Activated T-helper 1 cell treated with anti-CD3 and anti-CD28 coated beads, Interleukin-12 subunit alpha, Interleukin-12 subunit beta, Interleukin-2, Interleukin-4 antibody, amounts not matched to agents 30 ng/mL and 10 ng/mL and 1 ng/mL, durations not matched to agents 14 hours and 24 hours and 36 hours (primary cell): ENCODE measurements around the gene ZIC1. TPM values are rescaled to one million over a fixed set of nuclear protein-coding genes. Genes with fewer than 3 reads are reported as not detected.

Experiments used
- DNase-seq: peaks from one replicate; pipeline ENCODE4 v3.0.0; 2021; ENCODE audit warnings: low spot score
- H3K27ac Mint-ChIP-seq: one replicate; pipeline ENCODE4 v1.8.0; 2021; ENCODE audit warnings: mild to moderate bottlenecking, mixed read lengths
- H3K27me3 Mint-ChIP-seq: one replicate; pipeline ENCODE4 v1.8.0; 2022; ENCODE audit warnings: mild to moderate bottlenecking, moderate library complexity, mixed read lengths; ENCODE audit not compliant: insufficient read depth
- H3K36me3 Mint-ChIP-seq: one replicate; pipeline ENCODE4 v1.8.0; 2021; ENCODE audit warnings: low read depth, mixed read lengths
- H3K4me1 Mint-ChIP-seq: one replicate; pipeline ENCODE4 v1.8.0; 2021; ENCODE audit warnings: low read depth, mixed read lengths
- H3K4me3 Mint-ChIP-seq: one replicate; pipeline ENCODE4 v1.8.0; 2021; ENCODE audit warnings: mild to moderate bottlenecking, moderate library complexity, mixed read lengths
- H3K9me3 Mint-ChIP-seq: one replicate; pipeline ENCODE4 v1.8.0; 2021; ENCODE audit warnings: mixed read lengths
- intact Hi-C: fragments of 100-400 bp; cut with micrococcal nuclease; formaldehyde crosslinking; loops from one replicate; pipeline ENCODE4 v1.15.1; 2024
- total RNA-seq: library from RNA; stranded (reverse); gene quantifications from 2 replicates; pipeline ENCODE4 v1.2.3, GENCODE V29; 2022

The ZIC1 gene
- total RNA-seq, 1 donor from 2014 or later = not detected

- peaks cover 62% of the 10 kb centered on the region for H3K27me3 Mint-ChIP-seq
- intact Hi-C loops = no loop called here
Observed at GRCh38 chr3:147393943-147394883, 15.0 kb upstream of the ZIC1 start.

GRCh38 chr3:147394884-147395225 is 14.3 kb upstream of the ZIC1 start:
- H3K4me1 Mint-ChIP-seq = no peaks in the 10 kb centered on the region
- H3K4me3 Mint-ChIP-seq = no peak overlapping the region
- H3K36me3 Mint-ChIP-seq = peaks cover 2% of the 10 kb centered on the region
- intact Hi-C loops = no loop called here
- no peak overlapping the region for H3K27ac Mint-ChIP-seq
- no peak for DNase-seq
- H3K27me3 Mint-ChIP-seq = peaks cover 61% of the 10 kb centered on the region
- H3K9me3 Mint-ChIP-seq = peaks cover 3% of the 10 kb centered on the region

More at GRCh38 chr3:147393943-147394883, 15.0 kb upstream of the ZIC1 start:
- Mint-ChIP-seq H3K4me1 (no peaks in the 10 kb centered on the region), H3K36me3 (peaks cover 2% of the 10 kb centered on the region), H3K27ac (peak overlapping the region; percentile 44), H3K9me3 (peaks cover 3% of the 10 kb centered on the region), H3K4me3 (no peak overlapping the region)
- no peak for DNase-seq

DNA sequence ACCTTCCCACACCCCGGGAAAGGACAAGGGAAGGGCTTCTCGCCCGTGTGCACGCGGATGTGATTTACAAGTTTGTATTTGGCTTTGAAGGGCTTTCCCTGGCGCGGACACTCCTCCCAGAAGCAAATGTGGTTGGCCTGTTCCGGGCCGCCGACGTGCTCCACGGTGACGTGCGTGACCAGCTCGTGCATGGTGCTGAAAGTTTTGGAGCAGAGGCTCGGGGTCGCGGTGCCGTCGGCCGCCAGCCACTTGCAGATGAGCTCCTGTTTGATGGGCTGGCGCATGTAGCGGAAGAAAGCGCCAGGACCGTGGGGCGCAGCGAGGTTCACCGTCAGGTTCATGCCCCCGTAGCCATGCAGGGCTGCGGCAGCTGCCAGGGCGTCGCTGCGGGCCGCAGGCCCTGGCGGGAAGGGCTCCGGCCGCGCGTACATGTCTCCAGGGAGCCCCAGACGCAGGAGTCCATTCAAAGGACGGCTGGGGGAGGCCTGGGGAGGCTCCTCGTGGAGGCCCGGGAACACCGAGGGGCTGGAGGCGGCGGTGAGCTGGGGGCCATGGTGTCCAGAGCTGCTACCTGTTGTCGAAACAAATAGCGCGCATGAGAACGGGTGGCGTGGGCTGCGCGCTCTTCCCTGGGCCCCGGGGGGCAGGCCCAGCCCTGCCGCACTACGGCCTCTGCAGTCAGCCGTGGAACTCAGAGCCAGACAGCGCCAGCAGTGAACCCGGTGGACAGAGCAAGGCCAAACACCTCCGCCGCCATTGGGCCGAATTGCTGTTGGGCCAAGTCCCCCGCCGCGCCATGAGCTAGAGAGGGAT is 13.1 kb upstream of the ZIC1 start:
- no peaks in the 10 kb centered on the region for H3K4me1 Mint-ChIP-seq
- H3K36me3 Mint-ChIP-seq = peaks cover 2% of the 10 kb centered on the region
- DNase-seq = no peak
- no peak overlapping the region for H3K27ac Mint-ChIP-seq
- intact Hi-C loops = no loop called here
- peaks cover 56% of the 10 kb centered on the region for H3K27me3 Mint-ChIP-seq
- H3K4me3 Mint-ChIP-seq = no peak overlapping the region
- H3K9me3 Mint-ChIP-seq = peaks cover 3% of the 10 kb centered on the region

GRCh38 chr3:147396712-147397046 is 12.5 kb upstream of the ZIC1 start:
- Mint-ChIP-seq H3K27ac (no peak overlapping the region), H3K9me3 (peaks cover 3% of the 10 kb centered on the region), H3K4me1 (no peaks in the 10 kb centered on the region), H3K4me3 (no peak overlapping the region), H3K36me3 (peaks cover 2% of the 10 kb centered on the region), H3K27me3 (peaks cover 53% of the 10 kb centered on the region)
- intact Hi-C loops = no loop called here
- DNase-seq = no peak

DNA sequence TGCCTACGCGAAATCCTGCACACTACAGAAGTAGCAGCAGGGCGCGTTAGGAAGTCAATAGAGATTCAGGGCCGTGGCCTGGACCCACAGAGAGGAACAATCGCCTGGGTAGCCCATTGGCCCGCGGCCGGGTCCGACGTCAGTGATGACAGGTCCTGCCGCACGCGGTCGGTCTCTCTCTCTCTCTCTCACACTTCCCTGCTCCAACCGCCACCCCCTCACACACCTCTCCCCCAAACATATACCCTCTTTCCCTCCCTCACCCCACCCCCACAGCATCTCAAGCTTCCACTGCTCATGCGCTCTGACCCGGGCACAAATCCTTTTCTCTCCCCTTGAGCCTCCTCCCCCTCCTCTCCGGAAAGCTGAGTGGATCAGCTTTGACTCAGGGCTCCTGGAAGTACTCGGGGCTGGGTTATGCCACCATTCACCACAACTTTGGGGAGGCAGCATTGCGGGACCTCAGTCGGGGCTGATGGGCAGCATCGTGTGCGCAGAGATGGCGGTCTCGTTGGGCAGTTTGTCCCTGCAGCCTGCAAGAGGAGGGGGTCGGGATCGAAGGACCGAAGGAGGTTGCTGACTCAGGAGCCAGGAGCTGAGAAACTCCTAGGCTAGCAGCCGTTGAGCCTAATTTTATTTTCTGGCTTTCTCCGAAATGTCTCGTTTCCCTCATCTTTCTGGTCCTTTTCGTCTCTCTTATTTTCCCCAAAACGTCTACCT is 11.8 kb upstream of the ZIC1 start:
- Mint-ChIP-seq H3K27me3 (peaks cover 47% of the 10 kb centered on the region), H3K9me3 (peaks cover 3% of the 10 kb centered on the region), H3K4me1 (no peaks in the 10 kb centered on the region), H3K4me3 (no peak overlapping the region), H3K36me3 (peaks cover 2% of the 10 kb centered on the region), H3K27ac (peak overlapping the region; percentile 55)
- no peak for DNase-seq
- intact Hi-C loops = no loop called here

GRCh38 chr3:147397875-147398812 is 11.0 kb upstream of the ZIC1 start:
- peaks cover 3% of the 10 kb centered on the region for H3K9me3 Mint-ChIP-seq
- DNase-seq = no peak
- H3K27me3 Mint-ChIP-seq = peaks cover 39% of the 10 kb centered on the region
- no peak overlapping the region for H3K27ac Mint-ChIP-seq
- no peaks in the 10 kb centered on the region for H3K4me1 Mint-ChIP-seq
- H3K36me3 Mint-ChIP-seq = peaks cover 2% of the 10 kb centered on the region
- intact Hi-C loops = no loop called here
- no peak overlapping the region for H3K4me3 Mint-ChIP-seq

- H3K27ac Mint-ChIP-seq = no peak overlapping the region
- no peak overlapping the region for H3K4me3 Mint-ChIP-seq
- no peak for DNase-seq
- H3K9me3 Mint-ChIP-seq = peaks cover 3% of the 10 kb centered on the region
- intact Hi-C loops = no loop called here
- H3K36me3 Mint-ChIP-seq = peaks cover under 1% of the 10 kb centered on the region
- no peaks in the 10 kb centered on the region for H3K4me1 Mint-ChIP-seq
- H3K27me3 Mint-ChIP-seq = peaks cover 37% of the 10 kb centered on the region
Observed at GRCh38 chr3:147398813-147399534, 10.2 kb upstream of the ZIC1 start.

- Mint-ChIP-seq H3K4me1 (no peaks in the 10 kb centered on the region), H3K9me3 (no peaks in the 10 kb centered on the region), H3K36me3 (no peaks in the 10 kb centered on the region), H3K4me3 (no peak overlapping the region), H3K27ac (no peak overlapping the region), H3K27me3 (peaks cover 29% of the 10 kb centered on the region)
- intact Hi-C loops = no loop called here
- no peak for DNase-seq
Observed at GRCh38 chr3:147400111-147400510, 9.1 kb upstream of the ZIC1 start.

DNA sequence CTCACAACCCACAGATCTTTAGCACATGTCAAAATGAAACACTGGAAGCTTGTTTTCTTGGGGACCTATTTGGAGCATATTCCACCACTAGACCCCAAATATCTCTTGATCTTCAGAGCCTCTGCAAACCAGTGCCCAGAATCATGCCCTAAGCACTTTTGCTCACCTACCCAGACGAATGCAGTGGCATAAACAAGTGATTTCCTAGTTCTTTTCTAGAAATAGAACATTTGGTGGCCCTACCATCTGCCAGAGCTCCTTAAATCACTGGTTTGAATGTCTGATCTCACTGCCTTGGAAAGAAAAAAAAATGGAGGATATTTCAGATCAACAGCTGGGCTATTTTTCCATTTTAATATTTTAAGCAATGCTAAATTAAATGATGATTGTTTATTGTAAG is 8.2 kb upstream of the ZIC1 start:
- H3K27ac Mint-ChIP-seq = no peak overlapping the region
- no peaks in the 10 kb centered on the region for H3K36me3 Mint-ChIP-seq
- no peak overlapping the region for H3K4me3 Mint-ChIP-seq
- no peaks in the 10 kb centered on the region for H3K9me3 Mint-ChIP-seq
- peaks cover 32% of the 10 kb centered on the region for H3K27me3 Mint-ChIP-seq
- intact Hi-C loops = no loop called here
- no peaks in the 10 kb centered on the region for H3K4me1 Mint-ChIP-seq
- DNase-seq = no peak

GRCh38 chr3:147401421-147401820 is 7.7 kb upstream of the ZIC1 start:
- no peak overlapping the region for H3K4me3 Mint-ChIP-seq
- no peak for DNase-seq
- no peaks in the 10 kb centered on the region for H3K4me1 Mint-ChIP-seq
- peaks cover 34% of the 10 kb centered on the region for H3K27me3 Mint-ChIP-seq
- intact Hi-C loops = no loop called here
- no peaks in the 10 kb centered on the region for H3K36me3 Mint-ChIP-seq
- H3K27ac Mint-ChIP-seq = no peak overlapping the region
- H3K9me3 Mint-ChIP-seq = no peaks in the 10 kb centered on the region

DNA sequence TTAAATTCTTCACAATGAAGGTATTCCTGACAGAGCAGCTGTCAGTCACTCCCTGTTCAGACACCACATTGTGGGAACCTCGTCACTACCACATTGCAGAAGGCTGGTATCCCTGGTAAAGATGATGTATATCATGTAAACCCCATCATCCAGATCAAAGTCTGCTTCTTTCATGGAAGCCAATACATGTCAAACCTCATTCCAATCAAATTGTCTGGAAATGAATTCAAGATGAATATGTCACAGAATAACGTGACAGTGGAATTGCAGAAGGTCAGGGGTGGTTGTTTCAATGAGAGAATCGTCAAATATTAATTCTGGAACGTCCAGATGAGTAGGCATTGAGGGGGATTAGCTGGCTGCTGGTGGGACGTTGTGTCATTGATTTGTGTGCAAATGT is 7.0 kb upstream of the ZIC1 start:
- Mint-ChIP-seq H3K27ac (no peak overlapping the region), H3K9me3 (no peaks in the 10 kb centered on the region), H3K27me3 (peaks cover 35% of the 10 kb centered on the region), H3K4me3 (no peak overlapping the region), H3K36me3 (no peaks in the 10 kb centered on the region), H3K4me1 (no peaks in the 10 kb centered on the region)
- DNase-seq = no peak
- intact Hi-C loops = no loop called here
